ENCODE data around the gene HAT1. TPM values are rescaled to one million over a fixed set of nuclear protein-coding genes. Genes with fewer than 3 reads are reported as not detected.

Gene HAT1
- total RNA-seq, 1 experiment from 2014 or later = 74.3 TPM

GRCh38 chr2:171878481-171878993 is 43.7 kb upstream of the HAT1 start:
- no peaks in the 10 kb centered on the region for H3K9me3 Mint-ChIP-seq (ENCODE audit: unreplicated experiment)
- BruUV-seq (replicated peaks) = no TSS peak
- Histone ChIP-seq H3K9me3 (no peaks in the 10 kb centered on the region), H3K36me3 (ENCODE audit: control insufficient read depth, insufficient read depth, low read length) (no peaks in the 10 kb centered on the region), H3K4me3 (ENCODE audit: low read depth, low read length) (no peak overlapping the region), H3K27me3 (replicated peaks; ENCODE audit: control insufficient read depth, insufficient read depth, low read length) (no peaks in the 10 kb centered on the region), H3K4me1 (no peaks in the 10 kb centered on the region)
- no peak overlapping the region for H3K27ac Mint-ChIP-seq (ENCODE audit: unreplicated experiment)
- no peaks in the 10 kb centered on the region for H3K36me3 Mint-ChIP-seq (ENCODE audit: insufficient read depth, unreplicated experiment)
- H3K4me1 Mint-ChIP-seq (ENCODE audit: low read depth, unreplicated experiment) = no peaks in the 10 kb centered on the region
- CTCF ChIA-PET = no interaction called here
- DNase-seq = no peak
- no peaks in the 10 kb centered on the region for H3K27me3 Mint-ChIP-seq (ENCODE audit: insufficient read depth, unreplicated experiment)
- H3K4me3 Mint-ChIP-seq (ENCODE audit: unreplicated experiment) = no peak overlapping the region
- no peak for TF ChIP-seq CTCF (IDR thresholded peaks at IDR 0.05; ENCODE audit: insufficient read depth in 1 of 2, low read depth in 1 of 2, low read length in 1 of 2, severe bottlenecking in 1 of 2, unreplicated experiment in 1 of 2)
- POLR2A ChIA-PET = no interaction called here
- intact Hi-C loops (cut with micrococcal nuclease; ENCODE audit: unreplicated experiment) = no loop called here

- H3K27me3 ChIP-seq (replicated peaks; ENCODE audit: control insufficient read depth, insufficient read depth, low read length) = no peaks in the 10 kb centered on the region
- no peak for DNase-seq
- Mint-ChIP-seq H3K4me1 (ENCODE audit: low read depth, unreplicated experiment) (no peaks in the 10 kb centered on the region), H3K9me3 (ENCODE audit: unreplicated experiment) (no peaks in the 10 kb centered on the region), H3K4me3 (ENCODE audit: unreplicated experiment) (no peak overlapping the region), H3K27ac (ENCODE audit: unreplicated experiment) (no peak overlapping the region), H3K36me3 (ENCODE audit: insufficient read depth, unreplicated experiment) (no peaks in the 10 kb centered on the region), H3K27me3 (ENCODE audit: insufficient read depth, unreplicated experiment) (no peaks in the 10 kb centered on the region)
- no peaks in the 10 kb centered on the region for H3K36me3 ChIP-seq (ENCODE audit: control insufficient read depth, insufficient read depth, low read length)
- intact Hi-C loops (cut with micrococcal nuclease; ENCODE audit: unreplicated experiment) = no loop called here
- POLR2A ChIA-PET = no interaction called here
- no TSS peak for BruUV-seq (replicated peaks)
- no peaks in the 10 kb centered on the region for H3K9me3 ChIP-seq
- CTCF ChIA-PET = interaction anchor here (0.6 kb wide), 1 partner anchor 856 kb away, joined by 3 read pairs; no protein-coding TSS in a partner anchor
- no peaks in the 10 kb centered on the region for H3K4me1 ChIP-seq
- no peak overlapping the region for H3K4me3 ChIP-seq (ENCODE audit: low read depth, low read length)
- TF ChIP-seq CTCF (IDR thresholded peaks at IDR 0.05; ENCODE audit: insufficient read depth in 1 of 2, low read depth in 1 of 2, low read length in 1 of 2, severe bottlenecking in 1 of 2, unreplicated experiment in 1 of 2) = no peak
These were observed 42.4 kb upstream of the HAT1 start for GRCh38 chr2:171879865-171880264.

GRCh38 chr2:171880774-171881173 is 41.5 kb upstream of the HAT1 start:
- ChIA-PET POLR2A (no interaction called here), CTCF (no interaction called here)
- no peak overlapping the region for H3K4me3 ChIP-seq (ENCODE audit: low read depth, low read length)
- Mint-ChIP-seq H3K4me1 (ENCODE audit: low read depth, unreplicated experiment) (no peaks in the 10 kb centered on the region), H3K27ac (ENCODE audit: unreplicated experiment) (no peak overlapping the region), H3K36me3 (ENCODE audit: insufficient read depth, unreplicated experiment) (no peaks in the 10 kb centered on the region), H3K9me3 (ENCODE audit: unreplicated experiment) (no peaks in the 10 kb centered on the region), H3K4me3 (ENCODE audit: unreplicated experiment) (no peak overlapping the region), H3K27me3 (ENCODE audit: insufficient read depth, unreplicated experiment) (no peaks in the 10 kb centered on the region)
- intact Hi-C loops (cut with micrococcal nuclease; ENCODE audit: unreplicated experiment) = no loop called here
- TF ChIP-seq CTCF (IDR thresholded peaks at IDR 0.05; ENCODE audit: insufficient read depth in 1 of 2, low read depth in 1 of 2, low read length in 1 of 2, severe bottlenecking in 1 of 2, unreplicated experiment in 1 of 2) = no peak
- no peaks in the 10 kb centered on the region for H3K4me1 ChIP-seq
- H3K36me3 ChIP-seq (ENCODE audit: control insufficient read depth, insufficient read depth, low read length) = no peaks in the 10 kb centered on the region
- no TSS peak for BruUV-seq (replicated peaks)
- no peak for DNase-seq
- H3K9me3 ChIP-seq = no peaks in the 10 kb centered on the region
- no peaks in the 10 kb centered on the region for H3K27me3 ChIP-seq (replicated peaks; ENCODE audit: control insufficient read depth, insufficient read depth, low read length)

Measured in Caco-2 (cell line).